ENCODE data around the gene SCFD2. TPM values are rescaled to one million over a fixed set of nuclear protein-coding genes. Genes with fewer than 3 reads are reported as not detected.

SCFD2 gene
- total RNA-seq, 1 experiment from 2014 or later: 7.4 TPM

DNA sequence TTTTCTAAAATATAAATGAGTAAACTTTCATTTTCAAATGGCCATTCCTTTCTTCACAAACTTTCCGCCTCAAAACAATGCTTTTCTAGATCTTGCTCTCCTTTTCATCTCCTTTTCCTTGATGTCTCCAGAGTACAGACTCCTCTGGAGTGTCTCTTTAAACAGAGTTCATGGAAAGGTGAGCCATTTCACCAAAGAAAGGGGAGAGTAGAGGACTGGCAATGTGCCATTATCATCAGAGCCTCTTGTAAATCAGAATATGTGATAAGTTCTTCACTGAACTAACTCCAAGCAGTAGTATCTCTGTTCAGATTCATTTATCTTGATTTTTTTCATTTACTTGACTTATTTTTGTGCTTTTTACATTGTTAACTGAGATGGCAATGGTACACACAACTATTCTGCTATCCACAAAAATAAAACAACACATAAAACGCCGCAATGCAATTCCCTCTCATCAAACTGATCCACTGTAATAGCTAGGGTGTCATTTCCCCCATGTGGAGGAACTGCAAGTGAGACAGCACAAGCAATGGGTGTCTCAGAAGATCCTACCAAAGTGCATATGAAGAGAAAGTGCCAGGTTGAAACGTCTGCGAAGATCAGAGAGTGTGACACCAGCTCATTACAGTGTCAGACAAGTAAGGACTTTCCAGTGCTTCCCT, 378.3 kb downstream of the SCFD2 start:
- no peaks in the 10 kb centered on the region for H3K4me1 ChIP-seq (ENCODE audit: control insufficient read depth, insufficient read depth, low read length)
- no TSS peak for BruUV-seq (replicated peaks)
- no peak overlapping the region for H3K4me3 ChIP-seq (ENCODE audit: low read depth in 2 of 2, low read length in 2 of 2)
- no peak for ATAC-seq
- ChIA-PET CTCF (no interaction called here), POLR2A (no interaction called here)
- in situ Hi-C loops (cut with HindIII; ENCODE audit: low pct_unique_long_range_greater_than_20kb, low sequenced_read_pairs) (no loop called here), intact Hi-C loops (cut with micrococcal nuclease; ENCODE audit: unreplicated experiment) (loop anchor here (10.0 kb wide), 1 partner anchor 753 kb away; no protein-coding TSS in a partner anchor)
- H3K27me3 ChIP-seq (ENCODE audit: control insufficient read depth, insufficient read depth, low read length): no peaks in the 10 kb centered on the region
- no peaks in the 10 kb centered on the region for H3K9me3 ChIP-seq (ENCODE audit: control insufficient read depth, insufficient read depth, low read depth, low read length)
- H3K27ac ChIP-seq (ENCODE audit: low read length): no peak overlapping the region
- H3K36me3 ChIP-seq (ENCODE audit: control insufficient read depth, insufficient read depth, low read length): no peaks in the 10 kb centered on the region
- DNase-seq (ENCODE audit: low read depth, low spot score): no peak
- no peak for TF ChIP-seq POLR2AphosphoS5 (IDR thresholded peaks at IDR 0.05; ENCODE audit: low read depth, low read length)
- TF ChIP-seq, protein P1, sequence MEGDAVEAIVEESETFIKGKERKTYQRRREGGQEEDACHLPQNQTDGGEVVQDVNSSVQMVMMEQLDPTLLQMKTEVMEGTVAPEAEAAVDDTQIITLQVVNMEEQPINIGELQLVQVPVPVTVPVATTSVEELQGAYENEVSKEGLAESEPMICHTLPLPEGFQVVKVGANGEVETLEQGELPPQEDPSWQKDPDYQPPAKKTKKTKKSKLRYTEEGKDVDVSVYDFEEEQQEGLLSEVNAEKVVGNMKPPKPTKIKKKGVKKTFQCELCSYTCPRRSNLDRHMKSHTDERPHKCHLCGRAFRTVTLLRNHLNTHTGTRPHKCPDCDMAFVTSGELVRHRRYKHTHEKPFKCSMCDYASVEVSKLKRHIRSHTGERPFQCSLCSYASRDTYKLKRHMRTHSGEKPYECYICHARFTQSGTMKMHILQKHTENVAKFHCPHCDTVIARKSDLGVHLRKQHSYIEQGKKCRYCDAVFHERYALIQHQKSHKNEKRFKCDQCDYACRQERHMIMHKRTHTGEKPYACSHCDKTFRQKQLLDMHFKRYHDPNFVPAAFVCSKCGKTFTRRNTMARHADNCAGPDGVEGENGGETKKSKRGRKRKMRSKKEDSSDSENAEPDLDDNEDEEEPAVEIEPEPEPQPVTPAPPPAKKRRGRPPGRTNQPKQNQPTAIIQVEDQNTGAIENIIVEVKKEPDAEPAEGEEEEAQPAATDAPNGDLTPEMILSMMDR (IDR thresholded peaks at IDR 0.05): no peak

DNA sequence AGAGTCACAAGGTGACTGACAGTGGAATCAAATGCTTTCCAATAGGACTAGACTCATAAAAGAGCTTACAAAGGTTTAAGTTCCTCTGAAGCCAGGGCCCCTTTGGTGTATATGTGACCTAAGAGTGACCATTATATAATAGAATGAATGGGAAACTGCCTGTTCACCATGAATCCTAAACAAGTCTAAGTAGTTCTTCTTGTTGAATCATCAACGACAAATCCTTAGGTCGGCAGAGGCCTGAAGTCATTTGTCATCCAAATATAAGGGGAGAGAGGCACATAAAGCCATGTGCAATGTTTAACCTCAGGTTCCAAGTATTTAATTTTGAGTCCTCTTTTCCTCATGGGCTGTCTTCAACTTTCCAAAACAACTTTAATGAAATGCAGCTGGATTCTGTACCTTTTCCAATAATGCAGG, 381.4 kb downstream of the SCFD2 start:
- no peak for DNase-seq (ENCODE audit: low read depth, low spot score)
- ATAC-seq: no peak
- H3K36me3 ChIP-seq (ENCODE audit: control insufficient read depth, insufficient read depth, low read length): no peaks in the 10 kb centered on the region
- CTCF ChIA-PET: no interaction called here
- TF ChIP-seq, protein P2, sequence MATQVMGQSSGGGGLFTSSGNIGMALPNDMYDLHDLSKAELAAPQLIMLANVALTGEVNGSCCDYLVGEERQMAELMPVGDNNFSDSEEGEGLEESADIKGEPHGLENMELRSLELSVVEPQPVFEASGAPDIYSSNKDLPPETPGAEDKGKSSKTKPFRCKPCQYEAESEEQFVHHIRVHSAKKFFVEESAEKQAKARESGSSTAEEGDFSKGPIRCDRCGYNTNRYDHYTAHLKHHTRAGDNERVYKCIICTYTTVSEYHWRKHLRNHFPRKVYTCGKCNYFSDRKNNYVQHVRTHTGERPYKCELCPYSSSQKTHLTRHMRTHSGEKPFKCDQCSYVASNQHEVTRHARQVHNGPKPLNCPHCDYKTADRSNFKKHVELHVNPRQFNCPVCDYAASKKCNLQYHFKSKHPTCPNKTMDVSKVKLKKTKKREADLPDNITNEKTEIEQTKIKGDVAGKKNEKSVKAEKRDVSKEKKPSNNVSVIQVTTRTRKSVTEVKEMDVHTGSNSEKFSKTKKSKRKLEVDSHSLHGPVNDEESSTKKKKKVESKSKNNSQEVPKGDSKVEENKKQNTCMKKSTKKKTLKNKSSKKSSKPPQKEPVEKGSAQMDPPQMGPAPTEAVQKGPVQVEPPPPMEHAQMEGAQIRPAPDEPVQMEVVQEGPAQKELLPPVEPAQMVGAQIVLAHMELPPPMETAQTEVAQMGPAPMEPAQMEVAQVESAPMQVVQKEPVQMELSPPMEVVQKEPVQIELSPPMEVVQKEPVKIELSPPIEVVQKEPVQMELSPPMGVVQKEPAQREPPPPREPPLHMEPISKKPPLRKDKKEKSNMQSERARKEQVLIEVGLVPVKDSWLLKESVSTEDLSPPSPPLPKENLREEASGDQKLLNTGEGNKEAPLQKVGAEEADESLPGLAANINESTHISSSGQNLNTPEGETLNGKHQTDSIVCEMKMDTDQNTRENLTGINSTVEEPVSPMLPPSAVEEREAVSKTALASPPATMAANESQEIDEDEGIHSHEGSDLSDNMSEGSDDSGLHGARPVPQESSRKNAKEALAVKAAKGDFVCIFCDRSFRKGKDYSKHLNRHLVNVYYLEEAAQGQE (IDR thresholded peaks at IDR 0.05; ENCODE audit: insufficient read depth in 1 of 2, low read depth in 2 of 2, low read length in 1 of 2): no peak
- TF ChIP-seq SIN3A (IDR thresholded peaks at IDR 0.05; ENCODE audit: borderline replicate concordance, insufficient read depth, low read depth, low read length): no peak
- no peak for TF ChIP-seq TCF7L2 (IDR thresholded peaks at IDR 0.05; ENCODE audit: low read depth, low read length)
- TF ChIP-seq, protein P1 (IDR thresholded peaks at IDR 0.05): no peak
- no peak for TF ChIP-seq POLR2AphosphoS5 (IDR thresholded peaks at IDR 0.05; ENCODE audit: low read depth, low read length)
- no peaks in the 10 kb centered on the region for H3K9me3 ChIP-seq (ENCODE audit: control insufficient read depth, insufficient read depth, low read depth, low read length)
- POLR2A ChIA-PET: interaction anchor here (0.7 kb wide), 1 partner anchor 666 kb away, joined by 3 read pairs; no protein-coding TSS in a partner anchor
- intact Hi-C loops (cut with micrococcal nuclease; ENCODE audit: unreplicated experiment) (loop anchor here (5.0 to 10.0 kb wide), 2 partner anchors 437 to 750 kb away; no protein-coding TSS in a partner anchor), in situ Hi-C loops (cut with HindIII; ENCODE audit: low pct_unique_long_range_greater_than_20kb, low sequenced_read_pairs) (no loop called here)
- no peak overlapping the region for H3K4me3 ChIP-seq (ENCODE audit: low read depth in 2 of 2, low read length in 2 of 2)
- no peaks in the 10 kb centered on the region for H3K4me1 ChIP-seq (ENCODE audit: control insufficient read depth, insufficient read depth, low read length)
- no peaks in the 10 kb centered on the region for H3K27me3 ChIP-seq (ENCODE audit: control insufficient read depth, insufficient read depth, low read length)
- no peak overlapping the region for H3K27ac ChIP-seq (ENCODE audit: low read length)
- BruUV-seq (replicated peaks): no TSS peak
